Activated CD8-positive, alpha-beta memory T cell treated with anti-CD3 and anti-CD28 coated beads, Interleukin-2, amount 50 U/mL, for 4 hours (primary cell): ENCODE results near the gene DLK2.
"Not testable (repeated sequence)": the region's sequence is repeated elsewhere in the genome, so short reads cannot be mapped to it uniquely, and the experiment has no call there.

Source experiments
- DNase-seq: peaks from one replicate; pipeline ENCODE4 v3.0.0-alpha.2; 2020

The DLK2 gene

DNA sequence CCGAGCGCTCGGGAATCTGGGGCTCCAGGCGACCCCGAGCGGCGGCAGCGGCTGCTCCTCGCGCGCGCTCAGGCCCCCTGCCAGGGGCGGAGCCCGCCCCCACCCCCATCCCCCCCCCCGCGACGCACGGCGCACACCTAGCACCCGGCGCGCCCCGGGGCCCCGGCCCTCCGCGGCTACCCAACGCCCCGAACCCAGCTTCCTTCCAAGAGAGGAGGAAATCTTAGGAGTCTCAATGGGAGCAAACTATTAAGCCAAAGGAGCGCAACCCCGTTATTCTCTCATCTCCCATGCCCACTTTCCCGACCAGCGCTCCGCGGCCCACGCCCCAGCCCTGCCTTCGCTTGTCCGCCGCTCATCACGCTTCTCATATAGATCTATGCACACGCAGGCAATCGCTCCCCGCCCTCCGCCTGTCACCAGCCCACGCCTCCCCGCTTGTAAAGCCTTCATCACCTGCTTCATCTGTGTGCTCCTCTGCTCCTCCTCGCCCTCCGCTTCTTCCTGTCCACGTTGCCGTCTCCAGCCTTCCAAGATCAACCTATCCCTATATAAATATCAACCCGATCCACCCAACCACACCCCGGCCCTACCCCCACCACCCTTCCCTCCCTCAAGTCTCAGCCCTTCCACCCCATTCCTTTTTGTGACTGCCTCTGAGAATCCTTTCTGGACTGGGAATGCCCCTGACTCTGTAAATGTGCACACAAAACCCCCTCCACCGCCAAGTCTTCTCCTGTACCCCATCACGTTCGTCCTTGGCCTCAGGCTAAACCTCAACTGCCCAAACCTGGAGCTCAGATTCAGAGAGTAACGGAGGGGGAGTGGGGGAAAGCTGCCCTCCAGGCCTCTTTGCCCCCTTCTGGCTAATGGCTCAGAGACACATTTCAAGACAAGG is at the start of gene DLK2:
TSS of gene DLK2 (minus strand) at position 18 of the 898 bp plus-strand sequence. CDS start 723 bp downstream, outside the sequence.
- DNase-seq: peak; percentile 64

DNA sequence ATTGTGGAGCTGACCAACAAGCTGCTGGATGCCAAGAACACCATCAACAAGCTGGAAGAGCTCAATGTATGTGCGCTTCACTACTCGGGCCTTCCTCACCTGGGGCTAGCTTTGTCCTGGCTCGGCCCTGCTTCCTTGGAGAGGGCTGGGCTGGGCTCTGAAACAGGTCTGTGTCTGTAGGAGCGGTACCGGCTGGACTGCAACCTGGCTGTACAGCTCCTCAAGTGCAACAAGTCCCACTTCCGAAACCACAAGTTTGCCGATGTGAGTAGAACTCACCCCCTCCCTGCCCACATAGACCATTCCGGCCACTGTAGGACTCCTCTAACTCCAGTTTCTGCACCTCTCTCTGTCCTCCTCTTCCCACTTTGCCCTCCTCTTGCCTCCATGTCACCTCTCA is 48.1 kb upstream of the DLK2 start:
- no peak for DNase-seq

GRCh38 chr6:43502666-43503065 is 47.3 kb upstream of the DLK2 start:
- DNase-seq: no peak

DNA sequence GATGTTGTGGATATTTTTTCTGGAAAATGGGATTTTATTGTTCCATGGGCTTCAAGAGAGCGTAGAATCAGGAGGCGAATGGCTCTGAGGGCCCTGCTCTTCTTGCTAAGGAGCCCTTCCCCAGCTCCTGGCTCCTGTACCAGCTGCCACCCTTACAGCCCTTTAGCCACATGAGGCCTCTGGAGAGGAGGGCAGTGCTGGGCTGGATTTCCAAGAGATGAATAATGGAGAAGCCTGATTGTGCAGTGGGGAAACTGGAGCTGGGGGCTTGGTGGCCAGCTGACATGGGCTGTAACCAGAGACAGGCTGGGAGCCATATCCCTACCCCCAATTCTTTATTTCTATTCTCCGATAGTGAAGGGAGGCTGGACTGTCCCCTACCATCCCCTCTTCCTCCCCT is 45.6 kb upstream of the DLK2 start:
- DNase-seq: no peak

GRCh38 chr6:43499028-43499815 is 43.9 kb upstream of the DLK2 start:
- no peak for DNase-seq

DNA sequence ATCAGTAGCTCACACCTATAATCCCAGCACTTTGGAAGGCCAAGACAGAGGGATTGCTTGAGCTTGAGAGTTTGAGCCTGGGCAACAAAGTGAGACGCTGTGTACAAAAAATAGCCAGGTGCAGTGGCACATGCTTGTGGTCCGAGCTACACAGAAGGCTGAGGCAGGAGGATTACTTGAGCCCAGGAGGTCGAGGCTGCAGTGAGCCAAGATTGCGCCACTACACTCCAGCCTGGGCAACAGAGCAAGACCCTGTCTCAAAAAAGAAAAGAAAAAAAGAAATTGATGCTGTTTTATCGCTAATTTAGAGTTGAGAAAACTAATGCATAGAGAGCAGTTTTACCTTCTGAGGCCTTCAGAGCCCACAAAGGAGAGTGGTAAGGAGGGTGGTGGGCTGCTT is 42.9 kb upstream of the DLK2 start:
- DNase-seq: not testable (repeated sequence)

GRCh38 chr6:43497689-43498088 is 42.3 kb upstream of the DLK2 start:
- no peak for DNase-seq

DNA sequence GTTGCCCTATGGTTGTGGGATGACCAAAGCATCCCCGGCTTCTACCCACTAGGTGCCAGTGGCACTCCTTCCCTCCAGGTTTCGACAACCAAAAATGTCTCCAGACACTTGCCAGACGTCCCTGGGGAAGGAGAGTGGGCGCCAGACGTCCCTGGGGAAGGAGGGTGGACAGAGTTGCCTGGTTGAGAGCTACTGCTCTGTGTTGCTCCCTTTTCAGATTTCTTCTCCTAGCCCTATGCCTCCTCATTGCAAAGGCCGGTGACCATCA is 41.7 kb upstream of the DLK2 start:
- no peak for DNase-seq

DNA sequence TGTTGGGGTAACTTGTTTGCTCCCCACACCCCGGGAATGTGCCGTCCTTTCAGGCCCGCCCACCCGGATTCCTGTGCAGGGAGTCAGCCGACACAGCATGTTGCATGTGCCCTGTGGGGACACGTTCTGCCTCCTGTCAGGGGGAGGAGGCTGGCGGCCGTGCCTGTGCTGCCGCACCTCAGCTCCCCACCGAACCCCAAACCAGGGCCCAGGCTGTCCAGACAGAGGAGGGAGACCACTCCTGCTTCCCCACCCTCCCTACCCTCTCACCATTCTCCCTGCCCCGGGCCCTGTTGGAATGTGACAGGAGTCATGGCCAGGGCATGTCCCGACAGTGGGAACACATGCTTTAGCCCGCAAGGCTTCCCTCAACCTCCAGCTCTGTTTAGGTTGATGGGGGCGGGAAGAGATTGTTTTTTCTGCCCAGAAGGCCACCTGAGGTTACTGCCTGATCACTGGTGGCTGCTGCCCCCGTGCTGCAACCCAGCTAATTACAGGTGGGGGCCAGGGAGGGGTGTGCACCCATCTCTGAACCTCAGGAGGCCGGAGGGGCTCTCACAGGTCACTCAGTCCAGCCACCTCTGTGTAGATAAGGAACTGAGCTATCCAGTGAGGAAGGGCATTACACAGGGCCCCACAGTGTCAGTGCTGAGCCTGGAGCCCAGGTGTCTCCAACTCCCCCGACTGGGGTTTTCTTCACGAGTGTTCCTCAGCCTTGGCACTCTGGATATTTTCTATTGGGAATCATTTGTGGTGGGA is 41.2 kb upstream of the DLK2 start:
- DNase-seq: no peak

DNA sequence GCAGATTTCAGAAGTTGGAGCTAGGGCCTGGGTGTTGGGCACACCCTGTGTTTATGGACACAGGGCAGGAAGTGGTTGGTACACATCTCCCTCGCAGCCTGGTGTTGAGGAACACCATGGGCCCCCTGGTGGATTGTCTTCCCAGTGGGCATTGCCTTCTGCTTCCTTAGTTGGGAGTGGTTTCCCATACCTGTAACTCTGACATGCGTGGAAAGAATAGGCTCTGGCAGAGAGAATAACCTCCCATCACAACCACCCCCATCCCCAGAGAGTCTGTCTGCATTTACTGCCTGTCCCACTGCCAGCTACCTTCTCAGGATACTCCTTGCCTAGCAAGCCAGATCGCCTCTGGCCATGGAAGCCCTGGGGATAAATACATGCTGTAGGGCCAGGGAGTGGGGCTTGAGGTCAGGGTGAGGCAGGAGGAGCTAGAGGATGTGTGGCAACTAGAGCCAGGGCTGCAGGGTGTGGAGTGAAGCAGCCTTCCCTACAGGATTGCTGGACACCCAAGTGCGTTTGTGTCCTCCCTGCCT is 40.1 kb upstream of the DLK2 start:
- DNase-seq: no peak

GRCh38 chr6:43494766-43495165 is 39.4 kb upstream of the DLK2 start:
- DNase-seq: no peak

GRCh38 chr6:43494321-43494720 is 39.0 kb upstream of the DLK2 start:
- no peak for DNase-seq

GRCh38 chr6:43493833-43494232 is 38.5 kb upstream of the DLK2 start:
- no peak for DNase-seq

DNA sequence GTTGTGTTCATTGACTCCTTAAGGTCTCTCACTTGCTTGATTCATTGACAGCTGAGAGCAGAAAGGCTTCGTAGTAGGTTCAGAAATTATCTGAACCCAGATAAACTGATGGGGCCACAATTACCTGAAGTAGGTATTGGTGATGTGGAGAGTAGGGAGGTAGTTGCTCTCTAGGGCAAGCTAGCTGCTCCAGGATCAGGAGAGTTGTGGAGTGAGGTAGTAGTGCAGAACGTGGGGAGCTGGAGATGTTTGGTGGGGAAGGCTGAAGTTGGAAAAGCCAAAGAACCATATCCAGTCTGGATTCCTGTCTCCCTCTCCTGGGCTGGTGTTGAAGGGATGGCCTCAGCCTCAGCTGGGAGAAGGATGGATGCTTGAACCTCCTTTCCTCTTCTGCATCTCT is 37.9 kb upstream of the DLK2 start:
- no peak for DNase-seq

DNA sequence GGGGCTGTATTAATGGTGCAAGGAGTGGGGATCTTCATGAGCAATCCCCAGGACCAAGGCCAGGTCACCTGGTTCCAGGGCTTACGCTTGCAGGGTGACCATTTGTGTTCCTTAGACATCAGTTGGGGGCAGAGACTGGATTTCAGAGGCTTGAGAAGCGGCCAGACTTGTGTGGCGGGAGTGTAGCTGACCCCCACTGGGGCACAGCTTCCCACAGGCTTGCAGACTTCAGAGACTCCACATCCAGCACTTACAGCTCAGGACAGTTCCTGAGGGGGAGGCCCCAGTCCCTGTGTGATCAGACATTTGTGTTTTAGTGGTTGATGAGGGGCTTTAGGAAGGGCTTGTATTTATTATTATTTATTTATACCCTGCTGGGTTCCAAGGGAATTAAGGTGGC is 37.3 kb upstream of the DLK2 start:
- no peak for DNase-seq

DNA sequence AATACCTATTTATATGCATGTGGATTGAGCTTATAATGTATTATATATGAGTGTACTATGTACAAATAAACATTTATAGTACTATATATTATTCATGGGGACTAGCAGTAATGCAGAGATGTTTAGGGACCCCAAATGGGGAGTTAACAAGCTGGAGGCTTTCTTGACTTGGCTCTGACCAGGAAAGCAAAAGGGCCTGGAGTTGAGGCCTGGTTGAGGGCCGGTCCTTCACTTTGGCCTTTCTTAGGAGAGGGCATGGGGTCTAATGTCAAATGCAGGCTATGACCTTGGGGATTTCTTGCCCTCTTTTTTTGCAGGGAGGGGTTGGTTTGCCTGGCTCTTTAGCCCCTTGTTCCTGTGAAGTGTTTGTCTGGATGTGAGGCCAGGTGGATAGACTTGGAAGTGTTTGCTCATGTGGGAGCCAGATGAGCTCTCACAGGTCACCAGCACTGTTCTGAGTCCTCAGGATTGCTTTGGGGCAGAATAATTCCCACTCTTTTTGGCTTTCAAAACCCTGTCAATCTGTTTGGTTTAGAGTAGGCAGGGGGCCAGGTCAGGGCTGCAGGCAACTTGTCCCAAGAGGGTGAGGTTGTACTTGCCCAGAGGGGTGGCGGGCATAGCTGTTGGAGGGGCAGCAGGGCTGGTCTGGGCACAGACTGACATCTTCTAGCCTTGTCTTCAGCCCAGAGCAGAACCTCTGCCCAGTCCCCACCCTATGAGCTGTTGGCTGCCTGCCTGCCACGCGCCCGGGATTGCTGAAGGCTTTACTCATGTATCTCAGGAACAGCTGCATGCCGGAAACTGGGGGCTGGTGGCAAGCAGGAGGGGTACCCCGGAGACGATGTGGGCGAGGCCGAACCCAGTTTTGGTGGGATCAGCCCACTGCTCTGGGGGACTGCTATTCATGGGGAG is 36.7 kb upstream of the DLK2 start:
- DNase-seq: no peak

DNA sequence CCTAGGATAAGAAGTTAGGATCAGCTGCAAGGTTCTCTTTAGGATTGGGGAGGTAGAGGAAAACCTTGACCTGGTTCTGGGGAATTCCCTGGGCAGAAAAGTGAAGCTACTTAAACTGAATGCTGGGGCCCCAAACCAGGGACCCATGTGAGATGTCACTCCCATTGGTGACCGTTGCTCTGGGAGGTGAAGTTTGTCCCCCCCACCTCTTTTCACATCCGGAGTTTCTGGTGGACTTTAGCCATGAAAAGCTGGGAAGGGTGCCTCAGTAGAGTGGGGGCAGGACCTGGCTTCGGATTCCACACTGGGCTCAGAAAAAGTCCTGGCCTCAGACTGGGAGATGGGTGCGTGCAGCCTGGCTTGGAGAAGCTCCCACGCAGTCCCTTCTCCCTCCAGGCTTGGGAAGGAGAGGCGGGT is 35.2 kb upstream of the DLK2 start:
- DNase-seq: no peak

- DNase-seq: no peak
These were observed 34.1 kb upstream of the DLK2 start for GRCh38 chr6:43489277-43490072.

- no peak for DNase-seq
These were observed 33.4 kb upstream of the DLK2 start for GRCh38 chr6:43488667-43489276.

GRCh38 chr6:43481591-43482236 is 26.4 kb upstream of the DLK2 start:
- DNase-seq: no peak
